Upper lobe of left lung (tissue), 6 donors: Measurements from ENCODE around the gene SLC7A6. TPM values are rescaled to one million over a fixed set of nuclear protein-coding genes. Genes with fewer than 3 reads are reported as not detected.

Source experiments
- ATAC-seq, 2 donors: fragments of 200-7000 bp; cut with Tn5 transposase; one replicate each; pipeline ENCODE4 v1.9.1; 2022; ENCODE audit warnings: mild to moderate bottlenecking in 2 of 2, moderate library complexity in 2 of 2; ENCODE audit not compliant: low FRiP score in 2 of 2
- DNase-seq, 2 donors: peaks; one replicate each; pipeline ENCODE4 v3.0.0-alpha.2; 2019 to 2020
- H3K27ac ChIP-seq, 4 donors: fragments of 200-600 bp; sonication (generic); one replicate each; pipeline ENCODE4 v1.5.1; 2016 to 2019
- H3K27me3 ChIP-seq, 4 donors: fragments of 200-600 bp; sonication (generic); one replicate each; pipeline ENCODE4 v1.5.1; 2017 to 2019
- H3K36me3 ChIP-seq, 4 donors: fragments of 200-600 bp; sonication (generic); one replicate each; pipeline ENCODE4 v1.5.1; 2016 to 2019
- H3K4me1 ChIP-seq, 4 donors: fragments of 200-600 bp; sonication (generic); one replicate each; pipeline ENCODE4 v1.5.1; 2018 to 2019
- H3K4me3 ChIP-seq, 4 donors: fragments of 200-600 bp; sonication (generic); one replicate each; pipeline ENCODE4 v1.5.1; 2017 to 2019; ENCODE audit warnings: mild to moderate bottlenecking in 2 of 4, moderate library complexity in 1 of 4
- H3K9me3 ChIP-seq, 4 donors: fragments of 200-600 bp; sonication (generic); one replicate each; pipeline ENCODE4 v1.5.1; 2018 to 2019
- CTCF ChIP-seq, 6 experiments: fragments of 450-650 bp in 4 of 6; fragments of 200-600 bp in 2 of 6; sonication (generic) in 2 of 6; IDR thresholded peaks; one replicate each; pipeline ENCODE4 v1.5.1; 2016 to 2019; ENCODE audit warnings: antibody characterized with exemption in 6 of 6
- EP300 ChIP-seq, 4 donors: sonication (generic); formaldehyde crosslinking; IDR thresholded peaks; one replicate each; pipeline ENCODE4 v1.5.1; 2017; ENCODE audit warnings: antibody characterized with exemption in 4 of 4, control low read depth in 2 of 4
- POLR2A ChIP-seq, 4 donors: fragments of 450-650 bp; IDR thresholded peaks; one replicate each; pipeline ENCODE4 v1.5.1; 2016 to 2017; ENCODE audit warnings: antibody characterized with exemption in 4 of 4, mild to moderate bottlenecking in 2 of 4
- POLR2AphosphoS5 ChIP-seq, 2 donors: sonication (generic); formaldehyde crosslinking; IDR thresholded peaks; one replicate each; pipeline ENCODE4 v1.5.1; 2017; ENCODE audit warnings: antibody characterized with exemption in 2 of 2
- WGBS, 2 donors: methylation state at CpG; one replicate each; pipeline ENCODE4 v1.1.5; 2017 to 2018; 5-methylcytosine and 5-hydroxymethylcytosine counted together
- total RNA-seq, 6 donors: library from RNA; depleted of rRNA in 4 of 6; stranded (reverse); fragments of >200 nt in 4 of 6; gene quantifications; one replicate each; pipeline versions ENCODE4 v1.1.0 to v1.2.1, GENCODE V29; 2016 to 2021
- donor health status: DM: no; HTN: no; CAD: no; lungs with moderate emphysema.
- donor health status: DM: no; HTN: yes; CAD: no; lungs with severe emphysema.

The SLC7A6 gene
- total RNA-seq, 6 donors from 2014 or later = 44.9 to 109 (median 49.5) TPM

- DNase-seq (peak; percentile 95 to 96), ATAC-seq (peak; percentile 100)
- H3K9me3 ChIP-seq = no peaks in the 10 kb centered on the region
- H3K4me3 ChIP-seq = peak within 1 kb of the TSS; percentile 59 to 99 (median 89)
- 0% methylated on average over 23 to 48 of the region's 62 CpGs for whole genome bisulfite sequencing, 2 donors
- no peaks in the 10 kb centered on the region for H3K27me3 ChIP-seq
- H3K4me1 ChIP-seq = peaks cover 23 to 40% (median 30%) of the 10 kb centered on the region in 4 donors
- TF ChIP-seq POLR2AphosphoS5 (IDR thresholded peaks at IDR 0.05) (peak; percentile 84 to 92), CTCF (IDR thresholded peaks at IDR 0.05) (peak in 5 of 6 experiments; percentile 26 to 69 (median 36)), POLR2A (IDR thresholded peaks at IDR 0.05) (peak in 3 of 4 donors; percentile 59 to 87 (median 76)), EP300 (IDR thresholded peaks at IDR 0.05) (no peak)
- H3K36me3 ChIP-seq = peaks cover 2 to 37% (median 19%) of the 10 kb centered on the region in 4 donors
- peak within 1 kb of the TSS; percentile 85 to 93 (median 86) for H3K27ac ChIP-seq
Measured at GRCh38 chr16:68310774-68311511, 46.6 kb downstream of the SLC7A6 start, which contains the start of the genes PRMT7 and SLC7A6OS. Gene PRMT7, plus strand, starts transcription at chr16:68311019. Its CDS starts 4,961 bp downstream, at chr16:68315980. Gene SLC7A6OS, minus strand, starts transcription at chr16:68310946. Its CDS starts 20 bp downstream, at chr16:68310926.

- no peaks in the 10 kb centered on the region for H3K27me3 ChIP-seq
- TF ChIP-seq CTCF (IDR thresholded peaks at IDR 0.05) (no peak), POLR2A (IDR thresholded peaks at IDR 0.05) (no peak), POLR2AphosphoS5 (IDR thresholded peaks at IDR 0.05) (no peak), EP300 (IDR thresholded peaks at IDR 0.05) (no peak)
- DNase-seq = no peak
- peaks cover 23 to 34% (median 29%) of the 10 kb centered on the region in 4 donors for H3K4me1 ChIP-seq
- no peak overlapping the region for H3K4me3 ChIP-seq
- H3K36me3 ChIP-seq = peaks cover 0 to 26% (median 14%) of the 10 kb centered on the region in 4 donors
- no peaks in the 10 kb centered on the region for H3K9me3 ChIP-seq
- ATAC-seq = no peak
- 91 to 94% methylated on average over 4 of the region's 4 CpGs for WGBS, 2 donors
- H3K27ac ChIP-seq = no peak overlapping the region
Measured at GRCh38 chr16:68313116-68313515, 48.8 kb downstream of the SLC7A6 start.

GRCh38 chr16:68319185-68319908, 55.0 kb downstream of the SLC7A6 start:
- Histone ChIP-seq H3K27ac (no peak overlapping the region), H3K4me1 (peaks cover 0 to 5% (median 0%) of the 10 kb centered on the region in 4 donors), H3K4me3 (no peak overlapping the region), H3K27me3 (no peaks in the 10 kb centered on the region), H3K9me3 (no peaks in the 10 kb centered on the region), H3K36me3 (peaks cover 10 to 64% (median 17%) of the 10 kb centered on the region in 4 donors)
- TF ChIP-seq EP300 (IDR thresholded peaks at IDR 0.05) (no peak), CTCF (IDR thresholded peaks at IDR 0.05) (no peak), POLR2A (IDR thresholded peaks at IDR 0.05) (no peak), POLR2AphosphoS5 (IDR thresholded peaks at IDR 0.05) (no peak)
- DNase-seq (peak in 1 of 2 donors; percentile 36), ATAC-seq (no peak)
- WGBS, 2 donors = 78 to 92% methylated on average over 6 of the region's 6 CpGs

GRCh38 chr16:68324336-68324735, 60.0 kb downstream of the SLC7A6 start:
- Histone ChIP-seq H3K27ac (no peak overlapping the region), H3K4me1 (peaks cover 0 to 10% (median 2%) of the 10 kb centered on the region in 4 donors), H3K27me3 (no peaks in the 10 kb centered on the region), H3K9me3 (no peaks in the 10 kb centered on the region), H3K36me3 (peaks cover 10 to 60% (median 16%) of the 10 kb centered on the region in 4 donors), H3K4me3 (no peak overlapping the region)
- ATAC-seq (no peak), DNase-seq (peak in 1 of 2 donors; percentile 6)
- no peak for TF ChIP-seq POLR2A (IDR thresholded peaks at IDR 0.05)
- no peak for TF ChIP-seq EP300 (IDR thresholded peaks at IDR 0.05)
- no peak for TF ChIP-seq POLR2AphosphoS5 (IDR thresholded peaks at IDR 0.05)
- no peak for TF ChIP-seq CTCF (IDR thresholded peaks at IDR 0.05)
- WGBS, 2 donors = 92 to 94% methylated on average over 4 to 5 of the region's 5 CpGs
